ENCODE results near the gene SNF8.
"Not testable (repeated sequence)": the region's sequence is repeated elsewhere in the genome, so short reads cannot be mapped to it uniquely, and the experiment has no call there.

SNF8 gene

GRCh38 chr17:48944515-48945260, at the start of gene SNF8:
SNF8 (minus strand) TSS chr17:48944842; CDS start chr17:48944734, 108 bp downstream.
- DNase-seq, result peak; percentile 98

DNA sequence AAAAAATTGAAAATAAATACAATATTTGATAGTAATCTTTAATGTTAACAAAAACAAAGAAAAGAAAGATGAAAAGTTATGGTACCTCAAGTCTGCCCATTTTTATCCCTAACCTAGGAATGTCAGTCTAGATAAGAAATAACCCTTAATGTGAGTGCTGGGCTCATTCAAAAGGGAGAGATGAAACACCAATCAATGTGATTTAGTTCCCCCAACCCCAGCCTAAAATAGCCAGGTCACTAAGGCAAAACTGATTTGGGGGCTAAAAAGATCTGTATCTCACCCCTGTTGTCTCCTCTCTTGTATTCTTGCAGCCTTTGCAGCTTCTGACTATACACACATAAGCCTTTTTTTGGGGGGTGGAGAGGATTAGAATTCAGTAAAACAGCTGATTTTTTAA, 49.3 kb upstream of the SNF8 start:
- DNase-seq, result no peak

DNA sequence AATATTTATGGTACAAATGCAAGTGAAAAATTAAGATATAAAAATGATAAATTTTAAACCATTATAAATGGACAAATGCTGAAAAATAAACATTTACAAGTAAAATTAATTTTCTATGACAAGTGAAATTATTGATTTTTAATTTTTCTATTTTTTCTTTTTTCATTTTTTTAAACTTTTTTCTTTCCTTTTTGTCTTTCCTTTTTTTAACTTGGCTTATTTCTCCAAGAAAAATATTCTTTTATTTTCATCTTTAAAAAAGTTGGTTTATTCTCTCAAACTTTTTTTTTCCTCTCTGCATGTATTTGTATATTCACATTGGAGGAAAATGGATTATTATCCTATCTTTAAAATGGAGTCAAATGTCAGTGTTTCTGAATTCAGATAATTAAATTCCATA, 48.7 kb upstream of the SNF8 start:
- DNase-seq, result no peak

GRCh38 chr17:48992444-48992843, 47.8 kb upstream of the SNF8 start:
- DNase-seq, result no peak

DNA sequence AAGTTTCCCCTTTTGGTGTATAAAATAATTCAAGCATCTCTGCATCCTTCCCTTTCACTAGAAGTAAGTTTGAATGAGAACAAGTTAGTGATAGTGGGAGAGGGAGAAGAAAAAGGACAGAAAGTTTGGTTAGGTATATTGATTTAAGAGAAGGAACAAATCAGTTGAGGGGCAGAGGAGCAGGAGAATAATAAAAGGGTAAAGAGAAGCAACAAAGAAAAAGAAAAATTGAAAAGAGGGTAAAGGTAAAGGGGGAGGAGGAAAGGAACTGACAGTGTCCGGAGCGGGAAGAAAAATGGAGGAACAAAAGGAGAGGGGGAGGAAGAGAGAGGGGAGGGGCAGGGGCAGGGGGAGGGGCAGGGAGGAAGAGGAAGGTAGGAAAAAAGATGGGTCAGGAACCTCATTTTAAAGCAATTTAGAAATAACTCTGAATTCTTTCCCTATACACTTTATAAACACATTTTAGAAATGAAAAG, 46.3 kb upstream of the SNF8 start:
- no peak for DNase-seq

GRCh38 chr17:48989100-48989499, 44.5 kb upstream of the SNF8 start:
- no peak for DNase-seq

DNA sequence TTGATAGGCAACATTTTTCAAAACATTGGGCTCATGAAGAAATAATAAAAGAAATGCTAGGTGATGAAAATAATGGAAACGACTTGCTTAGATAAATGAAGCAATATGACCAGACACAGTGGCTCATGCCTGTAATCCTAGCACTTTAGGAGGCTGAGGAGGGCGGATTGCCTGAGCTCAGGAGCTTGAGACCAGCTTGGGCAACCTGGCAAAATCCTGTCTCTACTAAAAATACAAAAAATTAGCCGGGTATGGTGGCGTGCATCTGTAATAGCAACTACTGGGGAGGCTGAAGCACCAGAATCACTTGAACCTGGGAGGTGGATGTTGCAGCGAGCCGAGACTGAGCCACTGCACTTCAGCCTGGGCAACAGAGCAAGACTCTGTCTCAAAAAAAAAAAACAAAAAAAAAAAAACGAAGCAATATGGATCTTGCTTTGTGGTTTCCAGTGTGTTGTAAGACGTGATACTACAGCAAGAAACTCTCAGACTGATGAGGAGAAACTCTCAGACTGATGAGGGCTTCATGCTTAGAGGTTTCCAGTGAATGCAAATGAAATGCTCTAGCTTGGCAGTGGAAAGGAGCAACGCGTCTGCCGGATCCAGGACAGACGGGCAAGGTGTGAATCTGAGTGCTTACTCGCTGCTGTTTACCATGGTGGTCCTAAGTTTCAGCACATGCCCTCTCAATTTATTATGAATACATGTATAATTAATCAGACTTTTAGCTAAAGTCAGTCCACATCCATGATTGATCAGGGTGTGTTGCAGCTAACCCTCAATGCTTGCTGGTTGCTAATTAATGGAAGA, 41.0 kb upstream of the SNF8 start:
- DNase-seq, result no peak

- no peak for DNase-seq
These were observed 37.4 kb upstream of the SNF8 start for GRCh38 chr17:48981927-48982539.

- DNase-seq, result no peak
These were observed 29.2 kb upstream of the SNF8 start for GRCh38 chr17:48973806-48974205.

- no peak for DNase-seq
These were observed 28.1 kb upstream of the SNF8 start for GRCh38 chr17:48972749-48973097.

GRCh38 chr17:48970865-48971687, 26.4 kb upstream of the SNF8 start:
- no peak for DNase-seq

GRCh38 chr17:48970224-48970623, 25.6 kb upstream of the SNF8 start:
- no peak for DNase-seq

DNA sequence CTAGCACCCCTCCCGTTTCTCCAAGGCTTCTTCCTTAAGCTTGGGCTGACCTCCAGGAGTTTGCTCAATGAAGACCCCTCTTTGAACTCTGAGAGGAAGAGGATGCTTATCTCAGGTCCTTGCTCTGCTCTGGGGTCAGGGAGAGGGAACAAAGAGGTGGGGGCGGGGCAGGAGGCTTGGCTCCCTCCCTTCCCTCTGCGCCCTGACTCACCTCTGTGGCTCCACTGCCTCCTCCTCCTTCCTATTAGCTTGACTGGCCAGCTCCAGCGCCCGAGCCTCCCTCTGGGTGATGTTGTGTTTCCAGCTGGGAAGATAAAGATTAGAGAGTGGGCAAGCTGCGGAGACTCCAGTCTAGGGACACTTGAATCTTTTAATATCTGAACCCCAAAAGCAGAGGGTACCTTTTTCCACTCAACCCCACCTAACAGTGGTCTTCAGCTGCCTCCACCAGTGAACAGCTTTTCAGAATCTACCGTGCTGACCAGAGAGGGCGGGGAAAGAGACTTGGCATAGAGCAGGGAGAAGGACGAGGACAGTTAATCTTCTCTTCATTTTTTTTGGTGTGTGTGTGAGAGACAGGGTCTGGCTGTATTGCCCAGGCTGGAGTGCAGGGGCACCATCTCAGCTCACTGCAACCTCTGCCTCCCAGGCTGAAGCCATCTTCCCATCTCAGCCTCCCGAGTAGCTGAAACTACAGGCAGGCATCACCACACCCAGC, 17.0 kb upstream of the SNF8 start:
- DNase-seq, result no peak

GRCh38 chr17:48960834-48961515, 16.3 kb upstream of the SNF8 start:
- no peak for DNase-seq

DNA sequence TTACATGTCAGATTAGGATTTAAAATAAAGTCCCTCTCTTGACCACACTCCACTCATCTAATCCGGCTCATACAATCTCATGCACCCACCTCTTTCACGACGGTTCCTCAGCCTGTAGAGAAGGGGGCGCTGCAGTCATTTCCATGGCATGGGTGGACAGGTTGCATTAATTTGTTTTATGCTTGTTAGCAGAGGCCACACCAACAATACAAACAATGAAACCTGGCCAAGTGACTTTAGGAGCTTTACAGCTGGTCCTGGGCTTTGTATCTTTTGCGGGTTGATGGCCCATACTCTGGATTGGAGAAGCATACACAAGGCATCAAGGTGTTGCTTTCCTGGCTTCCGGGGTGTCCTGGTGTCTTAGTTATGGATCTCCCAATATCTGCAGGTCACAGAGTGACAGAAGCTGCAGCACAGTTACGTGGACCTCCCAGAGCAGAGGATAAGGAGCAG, 9.7 kb upstream of the SNF8 start:
- no peak for DNase-seq

DNA sequence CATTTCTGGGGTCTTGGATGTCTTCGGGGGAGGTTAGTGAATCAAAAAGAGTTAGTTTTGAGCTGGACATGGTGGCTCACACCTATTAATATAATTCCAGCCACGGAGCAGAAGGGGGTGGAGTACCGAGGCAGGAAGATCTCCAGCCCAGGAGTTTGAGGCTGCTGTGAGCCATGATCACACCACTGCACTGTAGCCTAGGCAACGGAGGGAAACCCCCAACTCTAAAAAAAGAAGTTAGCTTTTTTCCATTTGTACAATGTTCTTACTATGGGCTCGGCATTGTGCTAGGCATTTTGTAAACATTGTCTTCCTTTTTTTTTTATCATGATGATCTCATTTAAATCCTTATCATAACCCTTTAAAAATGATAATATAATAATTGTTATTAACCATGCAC, 8.3 kb upstream of the SNF8 start:
- DNase-seq, result no peak

GRCh38 chr17:48951572-48951971, 6.9 kb upstream of the SNF8 start:
- DNase-seq, result no peak

- not testable (repeated sequence) for DNase-seq
These were observed 614 bp upstream of the SNF8 start for GRCh38 chr17:48945261-48945651.

DNA sequence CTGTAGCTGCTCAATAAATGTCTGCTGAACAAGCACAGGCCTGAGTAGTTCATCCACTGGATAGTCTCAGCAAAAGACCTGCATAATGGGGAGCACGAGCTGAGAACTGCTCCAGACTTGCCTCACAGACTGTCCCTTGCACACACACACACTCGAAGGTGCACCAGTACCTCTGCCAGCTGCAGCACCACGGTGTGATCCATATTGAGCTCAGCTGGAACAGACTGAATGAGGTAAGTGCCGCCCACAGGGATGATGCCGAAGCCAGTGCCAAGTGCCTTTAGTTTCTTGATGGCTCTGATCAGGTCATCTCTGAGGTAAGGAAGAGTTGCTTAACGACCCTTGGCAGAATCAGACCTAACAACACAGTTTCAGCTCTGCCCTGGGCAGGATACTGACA, 11.6 kb downstream of the SNF8 start:
- no peak for DNase-seq

GRCh38 chr17:48930435-48930873, 14.2 kb downstream of the SNF8 start:
- no peak for DNase-seq

DNA sequence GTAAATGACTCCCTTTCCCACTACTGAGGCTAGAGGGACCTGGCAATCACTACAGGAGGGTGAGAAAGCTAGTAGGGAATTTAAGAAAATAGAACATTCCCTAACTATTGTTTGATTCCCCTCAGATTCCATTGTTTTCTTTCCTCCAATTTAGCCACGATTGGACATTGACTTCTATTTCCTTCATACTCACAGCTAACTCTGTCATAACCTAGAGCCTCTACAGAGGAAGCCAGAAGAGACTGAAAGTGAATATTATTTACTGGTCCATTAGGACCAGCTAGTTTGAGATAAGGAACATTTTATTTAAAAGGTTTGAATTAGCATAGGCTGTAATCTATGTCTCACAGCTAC, 14.9 kb downstream of the SNF8 start:
- no peak for DNase-seq

Measured in activated CD8-positive, alpha-beta memory T cell treated with anti-CD3 and anti-CD28 coated beads for 24 hours (primary cell).